RWPE2 (cell line): Measurements from ENCODE around the gene FMN1.

ENCODE experiments used
- ATAC-seq: fragments of 200-7000 bp; cut with Tn5 transposase; 3 replicates; pipeline ENCODE4 v1.9.1; 2021; ENCODE audit warnings: low read depth
- DNase-seq: peaks from one replicate; pipeline ENCODE4 v3.0.0-alpha.2; 2020; ENCODE audit warnings: low spot score
- H3K27ac ChIP-seq: fragments of 450-650 bp; 2 replicates; pipeline ENCODE4 v1.5.1; 2017; ENCODE audit warnings: mild to moderate bottlenecking; ENCODE audit not compliant: poor library complexity, severe bottlenecking
- H3K27me3 ChIP-seq: fragments of 250-450 bp; sonication (Bioruptor Pico); 2 replicates; pipeline ENCODE4 v1.5.1; 2021; ENCODE audit warnings: mild to moderate bottlenecking, moderate library complexity; ENCODE audit not compliant: insufficient read depth, poor library complexity, severe bottlenecking
- H3K36me3 ChIP-seq: fragments of 250-450 bp; sonication (Bioruptor Pico); 2 replicates; pipeline ENCODE4 v1.5.1; 2020; ENCODE audit warnings: low read depth, mild to moderate bottlenecking, moderate library complexity
- H3K4me1 ChIP-seq: fragments of 250-450 bp; sonication (Bioruptor Pico); 2 replicates; pipeline ENCODE4 v1.5.1; 2021; ENCODE audit warnings: mild to moderate bottlenecking, moderate library complexity; ENCODE audit not compliant: insufficient read depth, poor library complexity, severe bottlenecking
- H3K4me3 ChIP-seq: fragments of 250-450 bp; sonication (Bioruptor Pico); 2 replicates; pipeline ENCODE4 v1.5.1; 2021; ENCODE audit warnings: mild to moderate bottlenecking, moderate library complexity; ENCODE audit not compliant: severe bottlenecking
- H3K9me3 ChIP-seq: fragments of 250-450 bp; sonication (Bioruptor Pico); 2 replicates; pipeline ENCODE4 v1.5.1; 2021; ENCODE audit warnings: mild to moderate bottlenecking, moderate library complexity; ENCODE audit not compliant: severe bottlenecking
- TF ChIP-seq, protein P1 (sequence below): fragments of 450-650 bp; IDR thresholded peaks from one replicate; pipeline ENCODE4 v1.5.1; 2017; ENCODE audit warnings: mild to moderate bottlenecking, moderate library complexity; ENCODE audit not compliant: poor library complexity, severe bottlenecking

The FMN1 gene

DNA sequence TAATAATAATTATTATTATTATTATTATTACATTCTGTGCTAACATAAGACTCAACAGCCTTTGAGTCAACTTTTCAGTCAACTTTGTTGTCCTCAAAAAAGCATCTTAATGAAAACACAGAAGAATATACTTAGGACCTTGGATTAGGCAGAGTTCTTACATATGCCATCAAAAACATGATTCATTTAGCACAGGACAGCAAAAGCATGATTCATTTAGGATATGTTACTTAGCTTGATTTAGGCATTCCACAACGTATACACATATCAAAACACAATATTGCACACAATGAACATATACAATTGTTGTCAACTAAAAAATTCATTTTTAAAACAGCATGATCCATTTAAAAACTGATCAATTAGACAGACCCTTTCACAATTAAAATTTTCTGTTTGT is 213.0 kb downstream of the FMN1 start:
- no peak overlapping the region for H3K27ac ChIP-seq
- ATAC-seq (no peak; the same call in 2 of the 3 replicates), DNase-seq (no peak)
- no peaks in the 10 kb centered on the region for H3K36me3 ChIP-seq
- TF ChIP-seq, protein P1, sequence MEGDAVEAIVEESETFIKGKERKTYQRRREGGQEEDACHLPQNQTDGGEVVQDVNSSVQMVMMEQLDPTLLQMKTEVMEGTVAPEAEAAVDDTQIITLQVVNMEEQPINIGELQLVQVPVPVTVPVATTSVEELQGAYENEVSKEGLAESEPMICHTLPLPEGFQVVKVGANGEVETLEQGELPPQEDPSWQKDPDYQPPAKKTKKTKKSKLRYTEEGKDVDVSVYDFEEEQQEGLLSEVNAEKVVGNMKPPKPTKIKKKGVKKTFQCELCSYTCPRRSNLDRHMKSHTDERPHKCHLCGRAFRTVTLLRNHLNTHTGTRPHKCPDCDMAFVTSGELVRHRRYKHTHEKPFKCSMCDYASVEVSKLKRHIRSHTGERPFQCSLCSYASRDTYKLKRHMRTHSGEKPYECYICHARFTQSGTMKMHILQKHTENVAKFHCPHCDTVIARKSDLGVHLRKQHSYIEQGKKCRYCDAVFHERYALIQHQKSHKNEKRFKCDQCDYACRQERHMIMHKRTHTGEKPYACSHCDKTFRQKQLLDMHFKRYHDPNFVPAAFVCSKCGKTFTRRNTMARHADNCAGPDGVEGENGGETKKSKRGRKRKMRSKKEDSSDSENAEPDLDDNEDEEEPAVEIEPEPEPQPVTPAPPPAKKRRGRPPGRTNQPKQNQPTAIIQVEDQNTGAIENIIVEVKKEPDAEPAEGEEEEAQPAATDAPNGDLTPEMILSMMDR: no peak
- H3K9me3 ChIP-seq: no peaks in the 10 kb centered on the region
- no peaks in the 10 kb centered on the region for H3K27me3 ChIP-seq
- no peaks in the 10 kb centered on the region for H3K4me1 ChIP-seq
- H3K4me3 ChIP-seq: no peak overlapping the region

DNA sequence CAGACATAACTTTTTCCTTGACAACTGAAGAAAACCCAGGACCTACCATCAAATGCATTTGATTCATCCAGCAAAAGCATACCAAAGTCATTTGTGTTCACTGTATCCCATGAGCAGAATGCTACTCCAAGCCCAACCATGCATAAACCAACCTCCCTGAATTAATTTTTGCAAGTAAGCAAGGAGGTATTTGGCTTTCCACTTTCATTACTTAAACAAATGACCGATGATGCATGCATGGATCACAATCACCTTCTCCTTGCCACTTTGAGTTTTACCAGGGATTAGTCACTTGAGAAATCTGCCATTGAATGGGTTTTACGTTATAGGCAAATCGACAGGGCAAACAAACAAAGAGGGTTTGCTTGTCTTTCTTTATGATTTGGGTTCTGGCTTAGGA is 214.8 kb downstream of the FMN1 start:
- TF ChIP-seq, protein P1: no peak
- H3K27me3 ChIP-seq: no peaks in the 10 kb centered on the region
- H3K36me3 ChIP-seq: no peaks in the 10 kb centered on the region
- no peak overlapping the region for H3K27ac ChIP-seq
- DNase-seq: no peak
- H3K4me1 ChIP-seq: no peaks in the 10 kb centered on the region
- no peak overlapping the region for H3K4me3 ChIP-seq
- peak; percentile 82 for ATAC-seq
- no peaks in the 10 kb centered on the region for H3K9me3 ChIP-seq

DNA sequence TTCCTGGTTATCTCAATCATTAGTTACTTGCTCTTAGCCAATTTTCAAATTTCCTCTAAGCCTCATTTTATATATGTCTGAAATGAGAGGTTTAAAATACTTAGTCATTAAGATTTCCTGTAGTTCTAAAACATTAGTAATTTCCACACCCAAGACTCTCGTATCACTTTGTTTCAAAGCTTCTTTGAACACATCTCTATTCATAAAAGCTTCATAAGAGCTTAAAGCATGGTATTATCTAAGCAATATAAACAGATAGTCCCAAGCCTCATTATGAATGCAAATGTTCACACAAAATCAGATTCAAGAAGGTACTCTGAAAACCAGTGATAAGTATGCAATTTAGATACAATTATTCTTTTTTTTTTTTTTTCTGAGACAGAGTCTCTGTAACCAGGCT is 217.0 kb downstream of the FMN1 start:
- TF ChIP-seq, protein P1: no peak
- H3K27ac ChIP-seq: no peak overlapping the region
- no peak for ATAC-seq
- H3K4me1 ChIP-seq: no peaks in the 10 kb centered on the region
- H3K9me3 ChIP-seq: no peaks in the 10 kb centered on the region
- no peak for DNase-seq
- no peaks in the 10 kb centered on the region for H3K36me3 ChIP-seq
- no peaks in the 10 kb centered on the region for H3K27me3 ChIP-seq
- H3K4me3 ChIP-seq: no peak overlapping the region

DNA sequence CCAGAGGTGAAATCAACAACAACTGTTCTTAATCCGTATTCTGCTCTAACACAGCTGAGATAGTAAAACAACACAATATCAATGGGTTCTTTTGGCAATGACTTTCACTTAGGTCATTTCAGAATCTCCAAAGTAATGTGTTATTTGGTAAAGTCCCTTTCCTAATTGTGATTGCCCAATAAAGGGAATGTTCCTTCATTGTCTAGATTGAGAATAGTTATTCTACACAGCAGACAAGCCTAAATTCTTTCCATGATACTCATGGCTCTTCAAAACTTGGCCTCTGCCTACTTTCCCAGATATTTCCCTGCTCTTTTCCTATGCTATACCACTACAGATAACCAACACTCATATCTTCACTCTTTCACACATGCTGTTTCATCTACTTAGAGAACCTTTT is 219.8 kb downstream of the FMN1 start:
- no peak for ATAC-seq
- TF ChIP-seq, protein P1: no peak
- no peak for DNase-seq
- Histone ChIP-seq H3K36me3 (no peaks in the 10 kb centered on the region), H3K4me1 (no peaks in the 10 kb centered on the region), H3K27me3 (no peaks in the 10 kb centered on the region), H3K9me3 (no peaks in the 10 kb centered on the region), H3K4me3 (no peak overlapping the region), H3K27ac (no peak overlapping the region)

DNA sequence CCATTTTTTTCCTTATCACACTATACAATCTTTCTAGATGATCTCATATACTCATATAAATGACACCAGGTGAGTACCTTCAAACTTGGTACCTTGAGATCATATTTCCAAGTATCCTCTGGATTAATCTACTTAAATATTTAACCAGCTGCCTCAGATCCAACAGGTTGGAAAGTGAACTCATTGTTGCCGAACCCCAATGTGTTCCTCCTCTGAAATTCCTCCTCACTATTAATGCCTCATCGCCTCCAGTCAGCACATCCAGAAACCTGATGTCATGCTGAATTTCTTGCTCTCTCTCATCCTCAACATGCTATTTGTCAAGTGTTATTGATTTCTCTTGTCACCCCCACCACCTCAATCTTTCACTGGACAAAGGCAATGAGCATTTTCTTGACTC is 221.8 kb downstream of the FMN1 start:
- Histone ChIP-seq H3K4me3 (no peak overlapping the region), H3K36me3 (no peaks in the 10 kb centered on the region), H3K9me3 (no peaks in the 10 kb centered on the region), H3K4me1 (no peaks in the 10 kb centered on the region), H3K27me3 (no peaks in the 10 kb centered on the region), H3K27ac (no peak overlapping the region)
- TF ChIP-seq, protein P1: no peak
- DNase-seq (no peak), ATAC-seq (no peak)
